HL-60 (cell line): ENCODE results near the gene MED26.

Source experiments
- DNase-seq, 2 experiments: peaks; one replicate each; pipeline ENCODE4 v3.0.0-alpha.2; 2010 to 2020; ENCODE audit warnings: low read depth in 1 of 2, low spot score in 1 of 2
- H3K27ac ChIP-seq: fragments of 250-450 bp; sonication (Bioruptor Pico); replicated peaks from 2 replicates; pipeline ENCODE4 v1.5.1; 2020; ENCODE audit warnings: mild to moderate bottlenecking, moderate library complexity
- H3K27me3 ChIP-seq: fragments of 250-450 bp; sonication (Bioruptor Pico); 2 replicates; pipeline ENCODE4 v1.5.1; 2021; ENCODE audit warnings: mild to moderate bottlenecking, moderate library complexity; ENCODE audit not compliant: insufficient read depth, poor library complexity, severe bottlenecking
- H3K4me3 ChIP-seq: replicated peaks from 2 replicates; pipeline ENCODE4 v1.5.1; 2011; ENCODE audit warnings: mild to moderate bottlenecking, control low read depth, low read length; ENCODE audit not compliant: insufficient read depth
- GABPA ChIP-seq: IDR thresholded peaks from 2 replicates; pipeline ENCODE4 v1.6.1; 2012; ENCODE audit warnings: low read depth
- POLR2AphosphoS5 ChIP-seq: IDR thresholded peaks from 2 replicates; pipeline ENCODE4 v1.6.1; 2012; ENCODE audit warnings: low read depth
- SPI1 ChIP-seq: IDR thresholded peaks from 2 replicates; pipeline ENCODE4 v1.6.1; 2012; ENCODE audit warnings: low read depth, mild to moderate bottlenecking, borderline replicate concordance
- TF ChIP-seq, protein P1 (sequence below): IDR thresholded peaks from one replicate; pipeline ENCODE4 v1.5.1; 2011; ENCODE audit warnings: low read length, control low read depth, inconsistent platforms; ENCODE audit not compliant: insufficient read depth
- TF ChIP-seq, protein P2 (sequence below): IDR thresholded peaks from 2 replicates; pipeline ENCODE4 v1.6.1; 2012; ENCODE audit warnings: low read depth; ENCODE audit not compliant: insufficient replicate concordance

The MED26 gene

DNA sequence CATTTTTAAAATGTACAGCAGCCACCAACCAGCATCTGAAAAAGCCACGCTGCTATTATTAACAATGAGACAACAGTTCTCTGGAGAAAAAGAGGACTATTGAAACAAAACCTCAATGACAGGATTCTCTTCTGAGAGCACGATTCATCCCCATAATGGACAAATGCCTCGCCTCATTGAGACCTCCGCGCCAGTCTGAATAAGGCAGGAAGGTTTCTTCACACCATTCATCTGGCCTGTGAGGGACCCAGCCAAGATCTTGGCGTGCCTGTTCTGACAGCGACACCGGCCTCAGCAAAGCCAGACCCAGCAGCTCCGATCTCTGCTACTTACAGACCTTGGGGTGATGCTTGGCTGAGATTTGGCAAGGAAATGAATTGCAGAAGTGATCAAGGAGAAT, 17.1 kb upstream of the MED26 start:
- no peaks in the 10 kb centered on the region for H3K27me3 ChIP-seq
- H3K4me3 ChIP-seq = no peak overlapping the region
- H3K27ac ChIP-seq = no peak overlapping the region
- no peak for DNase-seq
- TF ChIP-seq, protein P1, sequence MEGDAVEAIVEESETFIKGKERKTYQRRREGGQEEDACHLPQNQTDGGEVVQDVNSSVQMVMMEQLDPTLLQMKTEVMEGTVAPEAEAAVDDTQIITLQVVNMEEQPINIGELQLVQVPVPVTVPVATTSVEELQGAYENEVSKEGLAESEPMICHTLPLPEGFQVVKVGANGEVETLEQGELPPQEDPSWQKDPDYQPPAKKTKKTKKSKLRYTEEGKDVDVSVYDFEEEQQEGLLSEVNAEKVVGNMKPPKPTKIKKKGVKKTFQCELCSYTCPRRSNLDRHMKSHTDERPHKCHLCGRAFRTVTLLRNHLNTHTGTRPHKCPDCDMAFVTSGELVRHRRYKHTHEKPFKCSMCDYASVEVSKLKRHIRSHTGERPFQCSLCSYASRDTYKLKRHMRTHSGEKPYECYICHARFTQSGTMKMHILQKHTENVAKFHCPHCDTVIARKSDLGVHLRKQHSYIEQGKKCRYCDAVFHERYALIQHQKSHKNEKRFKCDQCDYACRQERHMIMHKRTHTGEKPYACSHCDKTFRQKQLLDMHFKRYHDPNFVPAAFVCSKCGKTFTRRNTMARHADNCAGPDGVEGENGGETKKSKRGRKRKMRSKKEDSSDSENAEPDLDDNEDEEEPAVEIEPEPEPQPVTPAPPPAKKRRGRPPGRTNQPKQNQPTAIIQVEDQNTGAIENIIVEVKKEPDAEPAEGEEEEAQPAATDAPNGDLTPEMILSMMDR = no peak
- TF ChIP-seq POLR2AphosphoS5 (no peak), SPI1 (no peak), GABPA (no peak)
- TF ChIP-seq, protein P2, sequence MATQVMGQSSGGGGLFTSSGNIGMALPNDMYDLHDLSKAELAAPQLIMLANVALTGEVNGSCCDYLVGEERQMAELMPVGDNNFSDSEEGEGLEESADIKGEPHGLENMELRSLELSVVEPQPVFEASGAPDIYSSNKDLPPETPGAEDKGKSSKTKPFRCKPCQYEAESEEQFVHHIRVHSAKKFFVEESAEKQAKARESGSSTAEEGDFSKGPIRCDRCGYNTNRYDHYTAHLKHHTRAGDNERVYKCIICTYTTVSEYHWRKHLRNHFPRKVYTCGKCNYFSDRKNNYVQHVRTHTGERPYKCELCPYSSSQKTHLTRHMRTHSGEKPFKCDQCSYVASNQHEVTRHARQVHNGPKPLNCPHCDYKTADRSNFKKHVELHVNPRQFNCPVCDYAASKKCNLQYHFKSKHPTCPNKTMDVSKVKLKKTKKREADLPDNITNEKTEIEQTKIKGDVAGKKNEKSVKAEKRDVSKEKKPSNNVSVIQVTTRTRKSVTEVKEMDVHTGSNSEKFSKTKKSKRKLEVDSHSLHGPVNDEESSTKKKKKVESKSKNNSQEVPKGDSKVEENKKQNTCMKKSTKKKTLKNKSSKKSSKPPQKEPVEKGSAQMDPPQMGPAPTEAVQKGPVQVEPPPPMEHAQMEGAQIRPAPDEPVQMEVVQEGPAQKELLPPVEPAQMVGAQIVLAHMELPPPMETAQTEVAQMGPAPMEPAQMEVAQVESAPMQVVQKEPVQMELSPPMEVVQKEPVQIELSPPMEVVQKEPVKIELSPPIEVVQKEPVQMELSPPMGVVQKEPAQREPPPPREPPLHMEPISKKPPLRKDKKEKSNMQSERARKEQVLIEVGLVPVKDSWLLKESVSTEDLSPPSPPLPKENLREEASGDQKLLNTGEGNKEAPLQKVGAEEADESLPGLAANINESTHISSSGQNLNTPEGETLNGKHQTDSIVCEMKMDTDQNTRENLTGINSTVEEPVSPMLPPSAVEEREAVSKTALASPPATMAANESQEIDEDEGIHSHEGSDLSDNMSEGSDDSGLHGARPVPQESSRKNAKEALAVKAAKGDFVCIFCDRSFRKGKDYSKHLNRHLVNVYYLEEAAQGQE = no peak

DNA sequence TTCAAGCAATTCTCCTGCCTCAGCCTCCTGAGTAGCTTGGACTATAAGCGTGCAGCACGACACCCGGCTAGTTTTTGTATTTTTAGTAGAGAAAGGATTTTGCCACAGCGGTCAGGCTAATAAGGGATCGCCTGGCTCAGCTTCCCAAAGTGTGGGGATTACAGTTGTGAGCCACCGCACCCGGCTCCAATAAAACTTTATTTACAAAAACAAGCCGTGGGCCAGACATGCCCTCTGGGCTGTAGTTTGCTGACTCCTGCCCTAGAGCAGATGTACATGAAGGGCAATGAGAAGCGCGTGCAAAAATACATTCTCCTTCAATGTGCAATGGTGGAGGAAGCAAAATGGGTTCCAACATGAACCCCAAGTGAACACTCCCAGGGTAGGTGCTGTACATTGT, 13.7 kb upstream of the MED26 start:
- no peak overlapping the region for H3K4me3 ChIP-seq
- H3K27me3 ChIP-seq = no peaks in the 10 kb centered on the region
- TF ChIP-seq, protein P1 = no peak
- TF ChIP-seq SPI1 = no peak
- no peak for TF ChIP-seq GABPA
- TF ChIP-seq, protein P2 = no peak
- TF ChIP-seq POLR2AphosphoS5 = no peak
- no peak overlapping the region for H3K27ac ChIP-seq
- DNase-seq = no peak

DNA sequence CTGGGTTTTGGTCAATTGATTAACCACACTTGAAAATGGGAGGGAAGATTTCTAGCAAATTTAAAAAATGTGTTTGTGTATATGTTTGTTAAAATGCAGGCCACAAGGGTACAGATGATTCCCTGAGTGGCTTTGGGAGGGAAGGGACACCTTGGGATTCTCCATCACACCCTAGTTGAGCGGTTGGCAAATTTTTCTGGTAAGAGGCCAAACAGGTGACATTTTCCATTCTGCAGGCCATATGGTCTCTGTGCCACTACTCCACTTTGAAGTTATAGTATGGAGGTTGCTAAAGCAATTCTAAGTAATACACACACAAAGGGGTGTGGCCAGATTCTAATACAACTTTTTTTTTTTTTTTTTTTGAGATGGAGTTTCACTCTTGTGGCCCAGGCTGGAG, 12.9 kb upstream of the MED26 start:
- Histone ChIP-seq H3K27ac (no peak overlapping the region), H3K27me3 (no peaks in the 10 kb centered on the region), H3K4me3 (no peak overlapping the region)
- TF ChIP-seq GABPA (no peak), POLR2AphosphoS5 (no peak), SPI1 (no peak)
- TF ChIP-seq, protein P2 = no peak
- TF ChIP-seq, protein P1 = no peak
- no peak for DNase-seq
